HCT116 (cell line): Measurements from ENCODE around the gene STRBP.

Experiments used
- SRF ChIP-seq: IDR thresholded peaks from 2 replicates; pipeline ENCODE4 v1.6.1; 2012; ENCODE audit warnings: low read depth
- TF ChIP-seq, protein P1 (sequence below): IDR thresholded peaks from 2 replicates; pipeline ENCODE4 v1.6.1; 2012
- TF ChIP-seq, protein P2 (sequence below), 3 experiments: fragments of 200-600 bp in 1 of 3; sonication (generic) in 1 of 3; IDR thresholded peaks in 2 of 3; conservative IDR thresholded peaks in 1 of 3; 2 replicates each; pipeline ENCODE4 v1.5.1; 2012 to 2017; ENCODE audit warnings: low read depth in 2 of 3, low read length in 2 of 3, antibody characterized with exemption in 1 of 3, borderline replicate concordance in 1 of 3, control low read depth in 1 of 3, mild to moderate bottlenecking in 1 of 3, mixed read lengths in 1 of 3, mixed run types in 1 of 3, moderate library complexity in 1 of 3; ENCODE audit not compliant: insufficient read depth in 1 of 3

GRCh38 chr9:123089040-123089439 lies 179.3 kb downstream of the STRBP start:
- TF ChIP-seq SRF, result no peak
- TF ChIP-seq, protein P1, sequence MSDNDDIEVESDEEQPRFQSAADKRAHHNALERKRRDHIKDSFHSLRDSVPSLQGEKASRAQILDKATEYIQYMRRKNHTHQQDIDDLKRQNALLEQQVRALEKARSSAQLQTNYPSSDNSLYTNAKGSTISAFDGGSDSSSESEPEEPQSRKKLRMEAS, result no peak
- TF ChIP-seq, protein P2, sequence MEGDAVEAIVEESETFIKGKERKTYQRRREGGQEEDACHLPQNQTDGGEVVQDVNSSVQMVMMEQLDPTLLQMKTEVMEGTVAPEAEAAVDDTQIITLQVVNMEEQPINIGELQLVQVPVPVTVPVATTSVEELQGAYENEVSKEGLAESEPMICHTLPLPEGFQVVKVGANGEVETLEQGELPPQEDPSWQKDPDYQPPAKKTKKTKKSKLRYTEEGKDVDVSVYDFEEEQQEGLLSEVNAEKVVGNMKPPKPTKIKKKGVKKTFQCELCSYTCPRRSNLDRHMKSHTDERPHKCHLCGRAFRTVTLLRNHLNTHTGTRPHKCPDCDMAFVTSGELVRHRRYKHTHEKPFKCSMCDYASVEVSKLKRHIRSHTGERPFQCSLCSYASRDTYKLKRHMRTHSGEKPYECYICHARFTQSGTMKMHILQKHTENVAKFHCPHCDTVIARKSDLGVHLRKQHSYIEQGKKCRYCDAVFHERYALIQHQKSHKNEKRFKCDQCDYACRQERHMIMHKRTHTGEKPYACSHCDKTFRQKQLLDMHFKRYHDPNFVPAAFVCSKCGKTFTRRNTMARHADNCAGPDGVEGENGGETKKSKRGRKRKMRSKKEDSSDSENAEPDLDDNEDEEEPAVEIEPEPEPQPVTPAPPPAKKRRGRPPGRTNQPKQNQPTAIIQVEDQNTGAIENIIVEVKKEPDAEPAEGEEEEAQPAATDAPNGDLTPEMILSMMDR (IDR thresholded peaks at IDR 0.05 in 2 of 3, conservative IDR thresholded peaks at IDR 0.05 in 1 of 3; ENCODE audit: borderline replicate concordance in 1 of 3, insufficient read depth in 1 of 3, low read depth in 2 of 3, low read length in 2 of 3), result no peak
